ENCODE data around the gene P4HB. TPM values are rescaled to one million over a fixed set of nuclear protein-coding genes. Genes with fewer than 3 reads are reported as not detected.

The P4HB gene
- total RNA-seq, 2 experiments from 2014 or later, result 223 to 233 TPM

- ChIA-PET CTCF (no interaction called here), POLR2A (interaction anchor here (0.5 kb wide), 1 partner anchor 1501 kb away, joined by 4 read pairs; no protein-coding TSS in a partner anchor)
- H3K4me1 ChIP-seq (ENCODE audit: insufficient read depth, low read length), result peaks cover 11% of the 10 kb centered on the region
- Mint-ChIP-seq H3K4me1 (ENCODE audit: low read depth) (no peaks in the 10 kb centered on the region), H3K9me3 (no peaks in the 10 kb centered on the region), H3K36me3 (ENCODE audit: low read depth) (no peaks in the 10 kb centered on the region), H3K27ac (no peak overlapping the region), H3K27me3 (peaks cover 33% of the 10 kb centered on the region), H3K4me3 (no peak overlapping the region)
- DNase-seq (no peak), ATAC-seq (ENCODE audit: poor library complexity) (no peak)
- no peak overlapping the region for H3K4me3 ChIP-seq (ENCODE audit: low read length)
- H3K36me3 ChIP-seq (ENCODE audit: insufficient read depth, low read length), result no peaks in the 10 kb centered on the region
- peaks cover 0 to 4% of the 10 kb centered on the region in 2 experiments for H3K9me3 ChIP-seq (ENCODE audit: control insufficient read depth in 1 of 2, insufficient read depth in 1 of 2, low read length in 2 of 2)
- no peak for TF ChIP-seq CTCF (IDR thresholded peaks at IDR 0.05)
- no peak overlapping the region for H3K27ac ChIP-seq (ENCODE audit: low read depth in 1 of 2, low read length in 2 of 2)
- peaks cover 24 to 46% of the 10 kb centered on the region in 2 experiments for H3K27me3 ChIP-seq (ENCODE audit: control insufficient read depth in 1 of 2, insufficient read depth in 2 of 2, low read length in 2 of 2)
- intact Hi-C loops (cut with DNase I, micrococcal nuclease), result no loop called here
Measured at GRCh38 chr17:81807839-81808238, 52.5 kb downstream of the P4HB start.

GRCh38 chr17:81807210-81807719 is 53.1 kb downstream of the P4HB start:
- Mint-ChIP-seq H3K36me3 (ENCODE audit: low read depth) (no peaks in the 10 kb centered on the region), H3K4me1 (ENCODE audit: low read depth) (no peaks in the 10 kb centered on the region), H3K27me3 (peaks cover 39% of the 10 kb centered on the region), H3K27ac (no peak overlapping the region), H3K9me3 (no peaks in the 10 kb centered on the region), H3K4me3 (no peak overlapping the region)
- Histone ChIP-seq H3K4me1 (ENCODE audit: insufficient read depth, low read length) (peaks cover 11% of the 10 kb centered on the region), H3K27me3 (ENCODE audit: control insufficient read depth in 1 of 2, insufficient read depth in 2 of 2, low read length in 2 of 2) (peaks cover 28 to 52% of the 10 kb centered on the region in 2 experiments), H3K9me3 (ENCODE audit: control insufficient read depth in 1 of 2, insufficient read depth in 1 of 2, low read length in 2 of 2) (peaks cover 0 to 7% of the 10 kb centered on the region in 2 experiments), H3K36me3 (ENCODE audit: insufficient read depth, low read length) (no peaks in the 10 kb centered on the region), H3K27ac (ENCODE audit: low read depth in 1 of 2, low read length in 2 of 2) (no peak overlapping the region), H3K4me3 (ENCODE audit: low read length) (no peak overlapping the region)
- intact Hi-C loops (cut with DNase I, micrococcal nuclease), result no loop called here
- ChIA-PET CTCF (no interaction called here), POLR2A (no interaction called here)
- ATAC-seq (ENCODE audit: poor library complexity) (no peak), DNase-seq (no peak)
- no peak for TF ChIP-seq CTCF (IDR thresholded peaks at IDR 0.05)

- no peak for TF ChIP-seq CTCF (IDR thresholded peaks at IDR 0.05)
- no peak overlapping the region for H3K4me3 Mint-ChIP-seq
- ATAC-seq (ENCODE audit: poor library complexity), result no peak
Measured at GRCh38 chr17:81806461-81807209, 53.7 kb downstream of the P4HB start.

More at GRCh38 chr17:81806461-81807209, 53.7 kb downstream of the P4HB start:
- no peak for DNase-seq
- ChIA-PET POLR2A (no interaction called here), CTCF (no interaction called here)
- Mint-ChIP-seq H3K27me3 (peaks cover 45% of the 10 kb centered on the region), H3K4me1 (ENCODE audit: low read depth) (no peaks in the 10 kb centered on the region), H3K27ac (no peak overlapping the region), H3K9me3 (no peaks in the 10 kb centered on the region), H3K36me3 (ENCODE audit: low read depth) (no peaks in the 10 kb centered on the region)
- intact Hi-C loops (cut with DNase I, micrococcal nuclease), result no loop called here
- Histone ChIP-seq H3K27ac (ENCODE audit: low read depth in 1 of 2, low read length in 2 of 2) (no peak overlapping the region), H3K4me1 (ENCODE audit: insufficient read depth, low read length) (peaks cover 11% of the 10 kb centered on the region), H3K27me3 (ENCODE audit: control insufficient read depth in 1 of 2, insufficient read depth in 2 of 2, low read length in 2 of 2) (peaks cover 29 to 58% of the 10 kb centered on the region in 2 experiments), H3K4me3 (ENCODE audit: low read length) (no peak overlapping the region), H3K36me3 (ENCODE audit: insufficient read depth, low read length) (no peaks in the 10 kb centered on the region), H3K9me3 (ENCODE audit: control insufficient read depth in 1 of 2, insufficient read depth in 1 of 2, low read length in 2 of 2) (peaks cover 0 to 8% of the 10 kb centered on the region in 2 experiments)

Measured in CD4-positive, alpha-beta T cell (primary cell).